PFSK-1 (cell line): ENCODE data around the gene OTC.

Experiments
- POLR2AphosphoS5 ChIP-seq: IDR thresholded peaks from 2 replicates; pipeline ENCODE4 v1.6.1; 2012; ENCODE audit warnings: low read depth, mild to moderate bottlenecking, control low read depth, low read length, moderate library complexity
- TAF1 ChIP-seq: IDR thresholded peaks from 2 replicates; pipeline ENCODE4 v1.6.1; 2012; ENCODE audit warnings: low read length, control low read depth, borderline replicate concordance; ENCODE audit not compliant: insufficient read depth
- TF ChIP-seq, protein P1 (sequence below), 2 experiments: IDR thresholded peaks; 2 replicates each; pipeline versions ENCODE4 v1.6.1 to v1.8.0; 2011 to 2012; ENCODE audit warnings: low read depth in 2 of 2, low read length in 2 of 2, control low read depth in 1 of 2, inconsistent platforms in 1 of 2, mild to moderate bottlenecking in 1 of 2, moderate library complexity in 1 of 2; ENCODE audit not compliant: insufficient read depth in 1 of 2

DNA sequence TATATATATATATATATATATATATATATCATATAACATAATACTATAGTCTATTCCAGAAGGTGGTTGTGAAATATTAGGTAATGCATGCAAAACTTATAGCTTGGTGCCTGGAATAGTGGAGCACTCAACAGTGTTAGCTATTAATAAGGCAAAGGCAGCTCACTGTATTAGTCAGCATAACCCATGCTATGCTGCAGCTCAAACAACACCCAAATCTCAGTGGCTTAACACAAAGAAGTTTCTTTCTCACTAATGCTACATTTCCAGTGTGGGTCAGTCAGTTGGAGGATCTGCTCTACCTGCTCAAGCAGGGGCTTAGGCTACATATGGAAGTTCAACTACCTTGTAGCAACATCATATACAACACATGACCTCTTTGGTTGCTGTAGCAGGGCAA lies 19.9 kb upstream of the OTC start:
- TF ChIP-seq, protein P1, sequence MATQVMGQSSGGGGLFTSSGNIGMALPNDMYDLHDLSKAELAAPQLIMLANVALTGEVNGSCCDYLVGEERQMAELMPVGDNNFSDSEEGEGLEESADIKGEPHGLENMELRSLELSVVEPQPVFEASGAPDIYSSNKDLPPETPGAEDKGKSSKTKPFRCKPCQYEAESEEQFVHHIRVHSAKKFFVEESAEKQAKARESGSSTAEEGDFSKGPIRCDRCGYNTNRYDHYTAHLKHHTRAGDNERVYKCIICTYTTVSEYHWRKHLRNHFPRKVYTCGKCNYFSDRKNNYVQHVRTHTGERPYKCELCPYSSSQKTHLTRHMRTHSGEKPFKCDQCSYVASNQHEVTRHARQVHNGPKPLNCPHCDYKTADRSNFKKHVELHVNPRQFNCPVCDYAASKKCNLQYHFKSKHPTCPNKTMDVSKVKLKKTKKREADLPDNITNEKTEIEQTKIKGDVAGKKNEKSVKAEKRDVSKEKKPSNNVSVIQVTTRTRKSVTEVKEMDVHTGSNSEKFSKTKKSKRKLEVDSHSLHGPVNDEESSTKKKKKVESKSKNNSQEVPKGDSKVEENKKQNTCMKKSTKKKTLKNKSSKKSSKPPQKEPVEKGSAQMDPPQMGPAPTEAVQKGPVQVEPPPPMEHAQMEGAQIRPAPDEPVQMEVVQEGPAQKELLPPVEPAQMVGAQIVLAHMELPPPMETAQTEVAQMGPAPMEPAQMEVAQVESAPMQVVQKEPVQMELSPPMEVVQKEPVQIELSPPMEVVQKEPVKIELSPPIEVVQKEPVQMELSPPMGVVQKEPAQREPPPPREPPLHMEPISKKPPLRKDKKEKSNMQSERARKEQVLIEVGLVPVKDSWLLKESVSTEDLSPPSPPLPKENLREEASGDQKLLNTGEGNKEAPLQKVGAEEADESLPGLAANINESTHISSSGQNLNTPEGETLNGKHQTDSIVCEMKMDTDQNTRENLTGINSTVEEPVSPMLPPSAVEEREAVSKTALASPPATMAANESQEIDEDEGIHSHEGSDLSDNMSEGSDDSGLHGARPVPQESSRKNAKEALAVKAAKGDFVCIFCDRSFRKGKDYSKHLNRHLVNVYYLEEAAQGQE (IDR thresholded peaks at IDR 0.05; ENCODE audit: insufficient read depth in 1 of 2, low read depth in 2 of 2, low read length in 2 of 2) = no peak
- TF ChIP-seq POLR2AphosphoS5 (no peak), TAF1 (no peak)
